NCI-H1694 (cell line): ENCODE results near the gene CD59.
"Not testable (repeated sequence)": the region's sequence is repeated elsewhere in the genome, so short reads cannot be mapped to it uniquely, and the experiment has no call there.

Experiments
- DNase-seq: peaks from one replicate; lab custom pipeline; 2025; lab: John Stamatoyannopoulos, UW

CD59 gene

DNA sequence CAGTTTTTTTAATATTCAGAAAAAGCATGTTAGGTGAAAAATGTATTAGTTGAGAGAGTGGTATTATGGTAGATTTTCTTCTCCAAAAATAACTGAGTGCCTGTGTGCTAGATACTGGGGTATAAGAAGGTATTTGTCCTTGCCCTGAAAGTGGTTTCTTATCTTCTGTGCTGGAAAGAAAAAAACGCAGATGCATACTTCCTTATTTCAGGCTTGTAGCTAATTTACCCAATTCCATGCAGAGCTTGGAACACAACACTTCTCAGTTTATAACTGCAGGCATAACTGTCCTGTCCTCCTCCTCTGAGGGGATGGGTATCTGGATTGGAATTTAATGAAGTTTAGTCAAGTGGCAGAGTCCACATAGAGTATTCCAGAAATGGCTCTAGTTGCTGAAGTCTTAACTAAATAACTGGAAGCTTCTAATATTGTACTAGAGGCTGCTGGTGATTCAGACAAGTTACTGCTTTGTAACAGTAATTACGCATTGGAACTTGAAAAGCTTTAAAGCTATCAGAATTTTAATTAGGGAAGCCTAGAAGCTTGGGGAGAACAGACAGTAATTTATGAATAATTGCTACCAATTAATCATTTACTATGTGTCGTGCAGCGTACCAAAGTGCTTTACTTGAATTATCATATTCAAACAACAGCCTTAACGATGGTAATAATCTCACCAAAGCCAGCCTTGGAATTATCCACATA is 22.9 kb downstream of the CD59 start:
- DNase-seq = no peak

DNA sequence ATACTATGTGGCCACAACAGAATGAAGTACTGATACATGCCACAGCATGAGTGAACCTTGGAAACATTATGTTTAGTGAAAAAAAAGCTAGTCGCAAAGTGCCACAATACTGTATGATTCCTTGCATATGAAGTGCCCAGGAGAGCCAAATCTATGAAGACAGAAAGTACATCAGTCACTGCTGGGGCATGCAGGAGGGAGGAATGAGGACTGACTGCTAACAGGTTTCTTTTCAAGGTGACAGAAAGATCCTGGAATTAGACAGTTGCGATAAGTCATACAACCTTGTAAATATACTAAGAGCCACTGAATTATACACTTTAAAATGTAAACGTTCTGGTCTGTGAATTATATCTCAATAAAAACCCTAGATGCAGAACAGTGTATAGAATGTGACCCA is 23.8 kb downstream of the CD59 start:
- no peak for DNase-seq

DNA sequence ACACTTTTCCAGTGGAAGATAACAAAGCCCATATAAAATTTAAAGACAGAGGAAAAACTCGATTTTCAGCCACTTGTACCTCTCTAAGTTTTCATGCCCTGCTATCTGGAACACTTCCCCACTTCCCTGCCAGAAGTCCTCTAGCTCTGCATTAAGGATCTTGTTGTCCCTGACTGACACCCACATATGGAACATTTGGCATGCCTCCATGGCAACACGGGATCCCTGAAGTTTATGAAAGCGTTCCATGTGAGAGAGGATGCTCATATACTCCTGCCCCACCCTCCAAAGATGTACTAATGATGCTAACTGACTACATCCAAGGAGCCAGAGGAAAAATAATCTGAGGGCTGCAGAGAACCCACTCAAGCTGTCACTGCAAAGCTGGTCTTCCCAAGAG is 26.8 kb downstream of the CD59 start:
- no peak for DNase-seq

DNA sequence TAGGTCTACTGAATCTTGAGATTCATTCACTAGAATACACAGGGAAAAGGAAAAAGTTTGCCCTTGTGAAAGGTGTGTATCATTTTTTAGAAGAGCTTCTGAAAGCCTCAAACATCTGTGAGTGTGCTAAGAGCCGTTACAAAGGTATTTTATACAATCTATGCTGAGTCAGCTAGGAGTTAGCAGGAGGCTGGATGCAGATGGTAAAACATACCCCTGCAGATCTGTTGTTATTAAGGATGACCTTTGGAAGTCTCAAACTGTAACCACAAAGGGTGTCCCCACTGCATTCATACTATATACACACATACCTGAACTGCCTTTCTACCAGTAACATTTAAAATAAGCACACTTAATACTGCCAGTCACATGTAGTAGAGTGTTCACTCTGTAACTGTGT is 27.2 kb downstream of the CD59 start:
- DNase-seq = no peak

DNA sequence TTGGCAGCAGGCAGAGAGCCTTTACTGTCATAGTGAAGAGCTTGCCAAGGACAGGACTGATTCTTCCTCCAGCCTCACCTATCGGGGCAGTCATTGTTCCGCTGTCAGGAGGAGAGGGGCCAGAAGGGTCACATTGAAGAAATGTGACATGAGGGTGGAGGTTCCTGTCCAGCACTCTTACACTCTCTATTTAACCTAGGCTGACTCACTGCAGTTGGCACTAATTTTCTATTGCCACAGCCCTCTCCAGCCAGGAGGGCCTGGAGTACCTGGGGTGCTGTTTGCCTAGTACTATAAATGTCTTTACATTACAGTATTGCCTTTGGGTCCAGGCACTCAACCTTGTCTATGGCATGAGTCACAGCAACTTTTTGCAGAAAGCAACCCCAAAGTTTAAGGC is 28.4 kb downstream of the CD59 start:
- DNase-seq = not testable (repeated sequence)

DNA sequence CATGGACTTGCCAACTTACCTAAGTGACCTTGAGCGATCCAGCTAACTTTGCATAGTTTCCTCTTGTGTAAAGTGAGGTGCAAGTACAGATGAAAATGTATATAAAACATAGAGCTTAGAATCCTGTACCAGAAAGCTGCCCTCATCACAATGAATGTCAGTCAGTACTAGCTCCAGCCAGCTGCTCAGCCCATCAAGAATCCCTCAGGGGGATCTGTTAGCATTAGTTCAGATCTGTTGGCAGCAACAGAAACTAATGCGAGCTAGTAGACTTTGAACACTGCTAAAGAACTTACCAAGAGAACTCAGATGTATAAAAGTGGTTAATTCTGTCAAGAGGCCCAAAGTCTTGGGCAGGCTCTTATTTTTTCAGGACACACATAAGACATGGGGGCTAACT is 29.3 kb downstream of the CD59 start:
- no peak for DNase-seq

DNA sequence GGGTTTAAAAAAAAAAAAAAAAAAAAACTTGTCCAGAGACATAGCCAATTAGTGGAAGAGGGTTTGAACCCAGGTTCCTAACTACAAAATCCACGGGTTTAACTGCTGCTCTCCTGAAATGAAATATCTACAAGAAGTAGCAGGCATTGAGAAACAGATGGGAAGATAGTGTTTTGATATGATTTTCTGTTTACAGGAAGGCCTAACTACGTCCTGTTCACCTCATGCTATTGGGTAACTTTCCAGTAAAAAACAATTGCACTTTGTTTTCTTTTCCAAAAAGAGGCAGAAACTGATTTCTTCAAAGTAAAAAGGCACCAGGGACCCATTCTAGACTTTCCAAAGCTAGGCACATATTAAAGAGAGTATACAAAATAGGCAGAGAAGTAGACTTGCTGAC is 29.7 kb downstream of the CD59 start:
- DNase-seq = no peak

DNA sequence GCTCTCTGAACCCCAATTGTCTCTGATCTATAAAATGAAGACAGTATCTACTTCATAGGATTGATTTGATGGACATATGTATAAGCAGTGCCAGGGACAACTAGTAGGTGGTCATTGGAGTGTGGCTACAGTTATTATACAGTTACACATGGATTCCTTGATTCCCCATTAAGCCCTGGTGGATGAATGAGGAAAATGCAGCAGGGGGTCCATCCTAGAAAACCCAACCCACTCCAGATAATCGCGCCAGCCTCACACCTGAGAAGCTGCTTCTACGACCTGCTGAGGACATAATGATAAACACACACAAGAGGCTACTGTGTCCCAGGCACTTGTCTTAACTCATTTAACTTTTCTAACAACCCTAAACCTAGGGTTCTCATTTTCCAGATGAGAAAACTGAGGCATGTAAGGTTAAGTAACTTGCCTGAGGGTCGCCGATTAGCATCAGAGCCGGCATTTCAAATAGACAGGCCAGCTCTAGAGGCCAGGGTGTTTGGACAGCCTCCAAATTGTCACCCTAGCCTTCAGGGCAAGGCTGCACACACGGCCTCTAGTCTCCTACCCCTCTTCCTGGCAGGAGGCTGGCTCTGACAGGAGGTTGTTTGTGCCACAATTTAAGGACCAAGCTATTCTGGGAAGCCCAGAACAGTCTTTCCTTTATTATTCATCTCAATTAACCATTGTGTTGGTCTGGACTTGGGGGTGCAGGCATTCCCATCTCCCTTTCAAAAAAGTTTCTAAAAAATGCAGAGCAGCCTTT is 31.8 kb downstream of the CD59 start:
- no peak for DNase-seq

DNA sequence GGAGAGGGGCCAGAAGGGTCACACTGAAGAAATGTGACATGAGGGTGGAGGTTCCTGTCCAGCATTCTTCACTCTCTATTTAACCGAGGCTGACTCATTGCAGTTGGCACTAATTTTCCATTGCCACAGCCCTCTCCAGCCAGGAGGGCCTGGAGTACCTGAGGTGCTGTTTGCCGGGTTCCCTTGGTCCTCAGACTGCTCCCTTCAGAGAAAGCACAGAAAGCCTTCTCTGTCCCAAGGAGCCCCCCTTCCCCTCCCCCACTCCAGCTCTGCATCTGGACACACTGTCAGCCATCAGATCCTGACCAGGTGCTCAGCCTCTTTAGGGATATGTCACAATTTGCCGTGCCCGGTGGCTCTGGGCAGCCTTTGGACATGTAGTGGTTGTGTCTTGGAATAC is 32.4 kb downstream of the CD59 start:
- no peak for DNase-seq

DNA sequence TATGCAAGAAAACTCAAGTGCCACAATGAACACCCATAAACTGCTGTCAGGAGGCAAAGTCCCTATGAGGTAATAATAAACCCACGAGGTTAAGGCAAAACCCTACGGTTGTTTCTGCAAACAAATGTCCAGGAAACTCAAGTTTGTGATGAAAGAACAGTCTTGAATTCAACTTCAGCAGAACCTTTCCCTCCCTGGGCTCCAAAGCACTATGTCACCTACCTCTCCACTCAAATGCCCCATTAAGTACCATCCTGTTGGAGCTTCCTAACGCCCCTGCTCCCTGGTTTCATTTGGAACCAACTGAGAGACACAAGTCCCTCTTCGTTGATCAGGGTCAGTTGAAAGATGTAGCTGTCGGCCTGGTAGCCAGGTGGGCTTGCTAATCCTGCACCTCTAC is 33.0 kb downstream of the CD59 start:
- DNase-seq = no peak

DNA sequence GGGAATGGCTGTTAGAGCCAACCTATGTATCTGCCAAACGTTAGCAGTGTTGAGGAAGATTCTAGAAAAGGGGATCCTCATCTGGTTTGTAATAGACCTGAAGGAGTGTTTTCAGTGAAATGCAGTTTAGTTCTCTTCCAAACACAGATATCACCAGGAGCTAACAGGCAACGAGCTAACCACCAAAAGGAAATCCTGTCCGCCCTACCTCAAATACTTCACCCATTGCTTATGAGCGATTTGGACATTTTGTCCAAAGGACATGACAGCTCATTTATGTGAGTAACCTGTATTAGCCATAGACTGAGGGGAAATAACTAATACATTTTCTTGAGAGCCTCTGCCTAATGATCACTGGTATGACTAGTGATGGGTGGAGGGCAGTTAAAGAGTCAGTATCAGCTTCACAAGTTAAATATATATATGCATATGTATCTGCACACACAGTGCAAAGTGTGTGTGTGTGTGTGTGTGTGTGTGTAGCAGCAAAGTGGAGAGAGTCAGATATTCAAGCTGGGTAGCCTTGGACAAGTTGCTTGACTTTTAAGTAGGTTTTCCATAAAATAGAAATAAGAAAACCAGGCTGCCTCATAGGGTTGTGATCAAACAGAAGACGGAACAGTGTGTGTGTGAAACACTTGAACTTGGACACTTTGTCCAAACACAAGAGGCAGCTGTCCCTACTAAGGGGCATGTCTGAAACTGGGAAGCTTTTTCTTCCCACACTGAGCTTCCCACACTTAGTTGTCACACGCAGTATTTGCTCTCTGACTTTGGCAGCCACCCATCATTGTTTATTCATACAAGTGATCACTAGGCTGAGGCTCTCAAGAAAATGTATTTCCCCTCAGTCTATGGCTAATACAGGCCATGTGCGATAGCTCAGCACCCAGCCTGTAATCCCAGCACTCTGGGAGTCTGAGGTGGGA is 34.7 kb downstream of the CD59 start:
- DNase-seq = no peak

DNA sequence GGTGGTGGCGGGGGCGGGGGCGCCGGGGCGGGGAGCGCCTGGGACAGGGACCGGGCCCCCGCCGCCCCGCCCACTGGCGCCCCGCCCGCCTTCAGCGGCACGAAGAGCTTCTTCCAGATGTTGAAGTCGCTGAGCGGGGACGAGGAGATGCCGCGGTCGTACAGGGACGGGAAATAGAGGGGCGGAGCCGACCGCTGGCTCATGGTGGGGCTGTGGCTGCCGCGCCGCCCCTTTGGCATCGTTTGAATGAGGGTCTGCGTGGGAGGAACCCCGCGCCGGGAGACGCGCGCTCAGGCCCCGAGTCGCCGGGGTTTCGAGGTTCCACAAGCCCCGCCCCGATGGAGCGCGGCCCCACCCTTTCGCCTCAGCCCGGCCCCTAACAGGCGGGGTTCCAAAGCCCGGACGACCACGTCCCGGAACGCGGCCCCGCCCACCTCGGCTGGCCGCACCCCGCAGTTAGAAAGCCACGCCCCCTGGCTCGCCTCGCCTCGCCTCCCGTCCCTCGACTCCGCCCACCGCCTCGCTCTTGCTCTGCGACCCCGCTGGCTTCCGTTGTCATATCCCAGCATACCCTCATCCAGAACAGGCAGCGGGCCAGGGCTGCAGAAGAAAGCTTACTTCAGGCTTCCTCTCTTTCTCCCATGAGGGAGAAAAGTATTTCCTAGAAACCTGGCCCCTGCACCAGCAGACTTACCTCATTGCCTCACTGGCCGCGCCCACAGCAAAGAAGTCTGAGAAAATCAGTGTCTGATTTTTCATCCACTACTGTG is 35.5 kb downstream of the CD59 start, which contains the start of gene C11orf91:
Gene C11orf91 (minus strand): TSS at position 325 of the 770 bp plus-strand sequence. CDS start 86 bp downstream, at position 239.
- peak; percentile 63 for DNase-seq

DNA sequence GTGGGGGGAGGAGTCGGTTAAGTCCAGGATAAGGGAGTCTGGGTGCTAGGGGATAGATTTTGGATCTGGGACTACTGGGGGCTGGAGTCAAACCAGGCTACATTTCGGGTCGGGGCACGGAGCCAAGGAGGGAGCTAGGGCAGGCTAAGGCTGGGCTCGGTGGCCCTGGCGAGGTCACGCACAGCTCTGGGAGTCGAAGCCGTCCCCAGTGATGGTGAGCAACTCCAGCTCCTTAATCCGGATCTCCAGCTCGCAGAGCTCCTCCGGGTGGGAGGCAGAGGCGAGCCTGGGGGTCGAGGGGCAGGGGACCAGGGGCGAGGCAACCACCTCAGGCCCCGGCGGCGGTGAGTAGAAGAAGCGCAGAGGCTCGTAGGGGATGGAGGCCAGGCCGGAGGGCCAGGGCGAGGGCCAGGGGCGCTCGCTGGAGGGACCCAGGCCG is 36.1 kb downstream of the CD59 start:
- no peak for DNase-seq

DNA sequence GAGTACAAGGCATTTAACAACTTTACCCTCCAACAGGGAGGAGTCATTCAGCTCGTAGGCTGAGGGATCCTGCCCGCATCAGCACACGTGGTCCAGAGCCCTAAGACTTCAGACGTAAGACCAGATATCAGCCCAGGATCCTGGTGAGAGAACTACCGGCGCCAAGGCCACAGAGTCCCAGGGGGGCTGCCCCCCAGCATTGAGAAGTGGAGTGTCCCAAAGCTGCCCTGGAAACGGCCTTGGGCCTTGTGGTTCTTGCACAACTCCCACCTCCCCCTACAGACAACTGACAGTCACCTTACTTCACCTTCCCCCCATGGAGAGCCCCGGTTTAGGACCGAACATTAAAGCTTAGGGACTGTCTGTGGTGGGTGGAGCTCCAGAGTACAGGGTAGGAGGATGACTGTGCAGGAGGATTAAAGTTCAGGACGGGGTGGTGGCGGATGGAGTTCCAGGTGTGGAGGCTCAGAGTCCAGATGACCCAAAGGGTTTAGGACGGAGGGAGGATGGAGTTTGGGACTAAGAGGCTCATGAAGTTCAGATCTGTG is 36.6 kb downstream of the CD59 start:
- no peak for DNase-seq

DNA sequence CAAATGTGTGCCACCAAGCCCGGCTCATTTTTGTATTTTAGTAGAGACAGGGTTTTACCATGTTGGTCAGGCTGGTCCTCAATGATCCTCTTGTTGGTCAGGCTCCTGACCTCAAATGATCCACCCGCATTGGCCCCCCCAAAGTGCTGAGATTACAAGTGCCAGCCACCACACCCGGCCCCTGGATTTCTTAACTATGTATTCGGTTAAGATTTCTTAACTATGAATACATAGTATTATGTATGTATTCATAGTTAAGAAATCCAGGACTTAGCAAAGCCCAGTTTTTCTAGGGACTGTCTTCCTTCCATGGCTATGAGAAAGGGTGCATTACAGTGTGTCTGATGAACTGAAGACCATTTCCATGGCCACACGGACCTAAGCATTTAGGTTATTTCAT is 37.3 kb downstream of the CD59 start:
- no peak for DNase-seq

DNA sequence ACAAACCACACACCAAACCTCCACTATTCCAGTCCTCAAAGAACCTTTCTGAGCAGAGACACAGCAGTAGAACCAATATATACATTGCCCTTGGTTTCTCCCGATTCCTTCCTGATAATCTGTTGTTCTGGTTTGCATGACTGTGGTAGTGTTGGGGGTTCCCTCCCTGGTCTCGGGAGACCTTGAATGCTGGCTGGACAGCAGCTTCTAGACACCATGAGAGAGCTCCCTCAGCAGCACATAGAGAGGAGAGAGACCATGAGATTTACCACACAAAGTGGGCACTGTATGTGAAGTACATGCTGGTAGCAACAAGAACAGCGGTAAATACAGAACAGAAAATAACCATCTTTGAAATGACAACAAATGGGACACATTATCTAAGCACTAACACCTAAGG is 38.2 kb downstream of the CD59 start:
- no peak for DNase-seq

DNA sequence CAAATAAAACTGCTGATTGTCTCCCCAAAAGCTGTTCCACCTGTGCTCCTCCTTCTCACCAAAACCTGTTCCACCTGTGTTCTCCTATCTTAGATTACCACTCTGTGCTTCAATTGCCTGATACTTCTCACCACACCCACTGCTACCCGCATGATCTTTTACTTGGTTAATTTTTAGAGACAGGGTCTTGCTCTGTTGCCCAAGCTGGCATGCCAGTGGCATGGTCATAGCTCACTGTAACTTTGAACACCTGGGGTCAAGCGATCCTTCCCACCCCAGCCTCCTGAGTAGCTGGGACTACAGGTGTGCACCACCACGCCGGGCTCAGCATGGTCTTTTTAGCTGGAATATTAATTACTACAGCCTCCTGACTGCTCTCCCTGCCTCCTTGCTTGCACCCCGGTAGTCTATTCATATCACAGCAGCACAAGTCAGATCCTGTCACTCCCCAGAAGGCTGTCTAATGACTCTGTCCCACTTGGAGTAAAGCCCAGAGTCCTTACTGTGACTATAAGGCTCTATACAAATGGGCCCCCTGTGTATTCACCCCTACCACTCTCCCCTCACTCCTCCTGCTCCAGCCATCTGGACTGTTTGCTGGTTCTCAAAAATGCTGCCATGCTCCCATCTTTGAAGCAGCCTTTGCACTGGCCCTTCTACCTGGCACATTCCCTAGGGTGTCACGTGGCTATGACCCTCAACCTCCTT is 39.1 kb downstream of the CD59 start:
- DNase-seq = peak; percentile 86

DNA sequence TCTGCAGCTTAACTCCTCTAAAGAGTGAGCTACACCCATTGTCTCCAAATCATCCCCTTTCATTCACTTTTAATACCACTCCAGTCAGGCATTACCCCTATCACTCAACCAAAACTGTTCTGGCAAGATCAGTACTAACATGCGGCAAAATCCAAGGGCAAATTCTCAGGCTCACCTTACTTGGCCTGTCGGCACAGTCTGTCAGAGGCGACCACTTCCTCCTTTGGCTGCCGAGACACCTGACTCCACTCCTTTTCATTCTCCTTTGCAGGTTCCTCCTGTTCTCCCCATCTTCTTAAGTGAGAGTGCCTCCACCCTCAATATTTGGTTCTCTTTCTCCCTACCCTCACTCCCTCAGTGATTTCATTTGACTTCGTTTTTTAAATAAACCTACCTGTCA is 39.8 kb downstream of the CD59 start:
- no peak for DNase-seq

DNA sequence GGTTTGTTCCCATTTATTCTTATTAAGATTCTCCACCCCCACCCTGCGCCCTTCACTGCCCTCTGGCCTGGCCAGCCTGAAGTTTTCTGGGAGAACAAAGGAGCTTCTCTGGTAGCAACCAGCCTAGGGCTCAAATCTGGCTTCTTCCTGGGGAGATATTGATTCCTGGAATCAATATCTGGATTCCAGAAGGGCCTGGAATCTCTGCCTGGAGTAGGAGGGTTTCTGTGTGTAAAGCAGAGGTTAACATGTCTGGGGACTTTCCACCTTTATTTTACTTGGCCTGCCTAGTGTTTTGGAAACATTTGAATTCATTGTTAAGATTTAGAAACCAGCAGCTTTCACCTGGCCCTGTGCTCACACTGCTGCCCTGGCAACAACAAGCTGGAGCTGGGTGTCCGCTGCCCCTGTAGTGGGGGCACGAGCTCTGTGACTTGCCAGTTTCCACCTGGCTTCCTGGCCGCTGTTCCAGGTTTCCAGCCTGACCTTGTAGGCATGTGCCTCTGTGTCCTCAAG is 41.1 kb downstream of the CD59 start:
- DNase-seq = no peak

DNA sequence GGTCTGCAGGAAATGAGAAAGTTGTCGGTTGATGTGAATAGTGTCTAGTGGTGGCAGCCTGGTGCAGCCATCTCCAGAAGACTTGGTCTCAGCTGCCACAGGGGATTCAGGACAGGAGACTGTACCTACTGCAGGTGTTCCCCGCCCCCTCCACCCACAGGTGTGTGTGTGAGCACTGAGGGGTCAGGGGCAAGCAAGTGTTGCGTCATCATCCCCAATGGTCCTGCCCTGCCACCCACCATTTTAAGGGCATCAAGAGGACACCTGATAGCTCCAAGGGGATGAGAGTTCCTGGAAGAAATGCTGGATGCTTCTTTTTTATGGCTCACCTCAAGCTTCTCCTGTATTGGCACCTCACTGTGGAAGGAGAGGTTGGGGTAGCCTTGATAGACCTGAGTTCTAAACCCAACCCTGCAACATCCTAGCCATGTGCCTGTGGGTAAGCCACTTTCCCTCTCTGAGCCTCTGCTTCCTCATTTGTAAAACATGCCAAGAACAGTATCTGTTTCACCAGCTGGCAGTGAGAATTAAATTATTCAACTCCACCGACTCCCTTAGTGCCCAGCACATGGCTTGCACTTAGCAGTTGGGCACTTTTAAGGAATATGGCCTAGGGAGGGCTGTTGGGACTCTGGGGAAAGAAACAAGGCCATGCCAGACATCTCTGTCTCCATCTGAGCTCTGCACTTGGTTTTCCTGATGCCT is 41.7 kb downstream of the CD59 start:
- DNase-seq = peak; percentile 33
